Osteoblast (primary cell): ENCODE measurements around the gene PSME2. TPM values are rescaled to one million over a fixed set of nuclear protein-coding genes. Genes with fewer than 3 reads are reported as not detected.

ENCODE experiments used
- DNase-seq: peaks from one replicate; pipeline ENCODE4 v3.0.0; 2011; ENCODE audit warnings: low spot score, mixed read lengths; ENCODE audit not compliant: insufficient read length; ENCODE audit errors: missing footprints
- H2AFZ ChIP-seq: 2 replicates; pipeline ENCODE4 v1.6.0; 2011; ENCODE audit warnings: mild to moderate bottlenecking, low read length
- H3K27ac ChIP-seq: 2 replicates; pipeline ENCODE4 v1.5.1; 2011; ENCODE audit warnings: mild to moderate bottlenecking, low read depth, low read length, moderate library complexity
- H3K27me3 ChIP-seq: 2 replicates; pipeline ENCODE4 v1.6.0; 2012; ENCODE audit warnings: mild to moderate bottlenecking, control low read depth, inconsistent platforms, low read length, moderate library complexity; ENCODE audit not compliant: insufficient read depth
- H3K36me3 ChIP-seq: 2 replicates; pipeline ENCODE4 v1.5.1; 2011; ENCODE audit warnings: mild to moderate bottlenecking, low read length, control low read depth, moderate library complexity; ENCODE audit not compliant: insufficient read depth
- H3K4me1 ChIP-seq: 2 replicates; pipeline ENCODE4 v1.5.1; 2011; ENCODE audit warnings: mild to moderate bottlenecking, low read length, control low read depth, moderate library complexity; ENCODE audit not compliant: insufficient read depth
- H3K4me2 ChIP-seq: 2 replicates; pipeline ENCODE4 v1.6.0; 2011; ENCODE audit warnings: mild to moderate bottlenecking, low read length; ENCODE audit not compliant: insufficient read depth
- H3K4me3 ChIP-seq: fragments of 200-600 bp; sonication (generic); 3 replicates; pipeline ENCODE4 v1.5.1; 2012; ENCODE audit warnings: mild to moderate bottlenecking, low read length, inconsistent platforms; ENCODE audit not compliant: insufficient read depth
- H3K79me2 ChIP-seq: 2 replicates; pipeline ENCODE4 v1.6.0; 2012; ENCODE audit warnings: mild to moderate bottlenecking, low read length, control low read depth, inconsistent platforms; ENCODE audit not compliant: insufficient read depth
- H3K9me3 ChIP-seq: 2 replicates; pipeline ENCODE4 v1.5.1; 2011; ENCODE audit warnings: low read depth, low read length, control low read depth
- H4K20me1 ChIP-seq: 2 replicates; pipeline ENCODE4 v1.6.0; 2012; ENCODE audit warnings: mild to moderate bottlenecking, low read length, control low read depth; ENCODE audit not compliant: insufficient read depth
- CTCF ChIP-seq: IDR thresholded peaks from 2 replicates; pipeline ENCODE4 v1.5.1; 2011; ENCODE audit warnings: mild to moderate bottlenecking, low read depth, low read length, moderate library complexity; ENCODE audit errors: extremely low read depth
- total RNA-seq: library from RNA; depleted of rRNA; stranded (reverse); fragments of >200 nt; gene quantifications from 2 replicates; pipeline ENCODE4 v1.2.3, GENCODE V29; 2012

Gene PSME2
- total RNA-seq, 1 donor: 55.7 TPM

DNA sequence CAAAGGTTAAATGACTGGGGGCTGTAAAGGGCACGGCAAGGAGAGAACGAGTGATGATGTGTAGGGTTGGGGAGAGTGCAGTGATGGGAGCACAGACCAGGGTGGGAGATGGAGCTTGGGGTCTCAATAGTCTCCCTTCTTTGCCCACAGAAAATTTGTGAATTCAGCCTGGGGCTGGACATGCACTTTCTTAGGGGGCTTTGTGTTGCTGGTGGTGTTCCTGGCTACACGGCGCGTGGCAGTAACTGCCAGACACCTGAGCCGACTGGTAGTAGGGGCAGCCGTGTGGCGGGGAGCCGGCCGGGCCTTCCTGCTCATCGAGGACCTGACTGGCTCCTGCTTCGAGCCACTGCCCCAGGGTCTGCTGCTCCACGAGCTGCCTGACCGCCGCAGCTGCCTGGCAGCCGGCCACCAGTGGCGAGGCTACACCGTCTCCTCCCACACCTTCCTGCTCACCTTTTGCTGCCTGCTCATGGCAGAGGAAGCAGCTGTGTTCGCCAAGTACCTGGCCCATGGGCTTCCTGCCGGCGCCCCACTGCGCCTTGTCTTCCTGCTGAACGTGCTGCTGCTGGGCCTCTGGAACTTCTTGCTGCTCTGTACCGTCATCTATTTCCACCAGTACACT is 14.2 kb downstream of the PSME2 start:
- no peak for TF ChIP-seq CTCF
- Histone ChIP-seq H2AFZ (no peak overlapping the region), H3K9me3 (no peaks in the 10 kb centered on the region), H4K20me1 (peaks cover 3% of the 10 kb centered on the region), H3K79me2 (peaks cover 12% of the 10 kb centered on the region), H3K4me1 (peaks cover 11% of the 10 kb centered on the region), H3K27me3 (no peaks in the 10 kb centered on the region), H3K27ac (no peak overlapping the region), H3K4me3 (no peak overlapping the region), H3K4me2 (no peak overlapping the region), H3K36me3 (peaks cover under 1% of the 10 kb centered on the region)
- DNase-seq: no peak

GRCh38 chr14:24131549-24131966 is 14.9 kb downstream of the PSME2 start:
- no peak for TF ChIP-seq CTCF
- H3K4me3 ChIP-seq: no peak overlapping the region
- no peak overlapping the region for H3K27ac ChIP-seq
- no peak overlapping the region for H2AFZ ChIP-seq
- H3K36me3 ChIP-seq: no peaks in the 10 kb centered on the region
- H3K4me2 ChIP-seq: no peak overlapping the region
- peaks cover 6% of the 10 kb centered on the region for H3K79me2 ChIP-seq
- peaks cover 5% of the 10 kb centered on the region for H3K4me1 ChIP-seq
- no peaks in the 10 kb centered on the region for H4K20me1 ChIP-seq
- no peaks in the 10 kb centered on the region for H3K27me3 ChIP-seq
- DNase-seq: peak; percentile 56
- no peaks in the 10 kb centered on the region for H3K9me3 ChIP-seq

- H3K4me2 ChIP-seq: no peak overlapping the region
- DNase-seq: peak; percentile 54
- no peak overlapping the region for H3K4me3 ChIP-seq
- H3K79me2 ChIP-seq: no peaks in the 10 kb centered on the region
- H3K9me3 ChIP-seq: no peaks in the 10 kb centered on the region
- no peak for TF ChIP-seq CTCF
- H3K36me3 ChIP-seq: no peaks in the 10 kb centered on the region
- no peak overlapping the region for H3K27ac ChIP-seq
- H3K27me3 ChIP-seq: no peaks in the 10 kb centered on the region
- H2AFZ ChIP-seq: no peak overlapping the region
- peaks cover 4% of the 10 kb centered on the region for H3K4me1 ChIP-seq
- no peaks in the 10 kb centered on the region for H4K20me1 ChIP-seq
Observed at GRCh38 chr14:24130717-24131548, 15.5 kb downstream of the PSME2 start.

DNA sequence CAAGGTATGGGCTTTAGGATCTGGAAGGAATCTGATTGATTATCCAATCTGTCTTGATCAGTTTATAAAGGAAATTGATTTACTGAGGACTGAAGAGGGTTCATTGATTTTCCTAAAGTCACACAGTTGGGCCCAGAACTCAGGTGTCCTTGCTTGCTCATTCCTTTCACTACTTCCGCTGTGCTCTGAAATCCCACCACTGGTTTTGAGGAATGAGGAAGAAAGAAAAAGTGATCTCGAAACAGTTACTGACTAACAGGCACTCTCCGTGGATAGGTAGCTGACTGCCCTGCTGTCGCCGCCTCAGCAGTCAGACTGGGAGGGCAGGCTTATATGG is 16.1 kb downstream of the PSME2 start, which contains the start of gene FITM1:
Gene FITM1 (plus strand): TSS at position 280 of the 337 bp plus-strand sequence. CDS start 905 bp downstream, outside the sequence.
- H3K27me3 ChIP-seq: no peaks in the 10 kb centered on the region
- no peak within 1 kb of the TSS for H3K27ac ChIP-seq
- H3K4me1 ChIP-seq: peaks cover under 1% of the 10 kb centered on the region
- H3K79me2 ChIP-seq: no peaks in the 10 kb centered on the region
- no peak for TF ChIP-seq CTCF
- H4K20me1 ChIP-seq: no peaks in the 10 kb centered on the region
- no peak within 1 kb of the TSS for H2AFZ ChIP-seq
- no peak for DNase-seq
- H3K9me3 ChIP-seq: no peaks in the 10 kb centered on the region
- no peak within 1 kb of the TSS for H3K4me3 ChIP-seq
- H3K36me3 ChIP-seq: no peaks in the 10 kb centered on the region
- no peak within 1 kb of the TSS for H3K4me2 ChIP-seq
